HEK293 (cell line): Measurements from ENCODE around the gene PROCA1.
A peak's percentile ranks its signal among the peaks of the same experiment; 100 is the strongest.

Experiments used
- BCL11B ChIP-seq: fragments of 450-650 bp; formaldehyde crosslinking; IDR thresholded peaks from 2 replicates; pipeline ENCODE4 v1.5.1; 2016; ENCODE audit warnings: low read depth, missing biosample characterization, missing genetic modification characterization
- HOXC10 ChIP-seq: sonication (generic); formaldehyde crosslinking; IDR thresholded peaks from 2 replicates; pipeline ENCODE4 v1.8.1; 2023; ENCODE audit warnings: mild to moderate bottlenecking, missing genetic modification reagents
- IKZF3 ChIP-seq: fragments of 450-650 bp; IDR thresholded peaks from 2 replicates; pipeline ENCODE4 v1.5.0; 2018; ENCODE audit warnings: missing biosample characterization, mild to moderate bottlenecking, missing genetic modification characterization, moderate library complexity
- KLF7 ChIP-seq: fragments of 450-650 bp; formaldehyde crosslinking; IDR thresholded peaks from 2 replicates; pipeline ENCODE4 v1.5.1; 2016; ENCODE audit warnings: missing biosample characterization, missing genetic modification characterization, borderline replicate concordance
- KLF8 ChIP-seq: fragments of 450-650 bp; formaldehyde crosslinking; IDR thresholded peaks from 2 replicates; pipeline ENCODE4 v1.5.1; 2016; ENCODE audit warnings: missing biosample characterization, missing genetic modification characterization
- MEIS1 ChIP-seq: sonication (generic); formaldehyde crosslinking; IDR thresholded peaks from 2 replicates; pipeline ENCODE4 v1.8.1; 2022; ENCODE audit warnings: missing genetic modification reagents, mild to moderate bottlenecking, borderline replicate concordance
- MYNN ChIP-seq: fragments of 450-650 bp; formaldehyde crosslinking; IDR thresholded peaks from 2 replicates; pipeline ENCODE4 v1.5.1; 2016; ENCODE audit warnings: missing biosample characterization, missing genetic modification characterization, borderline replicate concordance
- OSR2 ChIP-seq: fragments of 450-650 bp; formaldehyde crosslinking; IDR thresholded peaks from 2 replicates; pipeline ENCODE4 v1.5.1; 2016; ENCODE audit warnings: missing biosample characterization, missing genetic modification characterization
- RBAK ChIP-seq: fragments of 450-650 bp; formaldehyde crosslinking; IDR thresholded peaks from 2 replicates; pipeline ENCODE4 v1.5.1; 2016; ENCODE audit warnings: missing biosample characterization, missing genetic modification characterization
- ZBTB1 ChIP-seq: fragments of 450-650 bp; formaldehyde crosslinking; IDR thresholded peaks from 2 replicates; pipeline ENCODE4 v1.5.1; 2016; ENCODE audit warnings: missing biosample characterization, missing genetic modification characterization
- ZBTB20 ChIP-seq: fragments of 450-650 bp; formaldehyde crosslinking; IDR thresholded peaks from 2 replicates; pipeline ENCODE4 v1.5.1; 2016; ENCODE audit warnings: missing biosample characterization, missing genetic modification characterization
- ZBTB44 ChIP-seq: fragments of 450-650 bp; IDR thresholded peaks from 2 replicates; pipeline ENCODE4 v1.5.1; 2018; ENCODE audit warnings: missing biosample characterization, mild to moderate bottlenecking, missing genetic modification characterization
- ZEB2 ChIP-seq: fragments of 450-650 bp; formaldehyde crosslinking; IDR thresholded peaks from 2 replicates; pipeline ENCODE4 v1.5.1; 2016; ENCODE audit warnings: missing biosample characterization, missing genetic modification characterization
- ZNF112 ChIP-seq: fragments of 450-650 bp; formaldehyde crosslinking; IDR thresholded peaks from 2 replicates; pipeline ENCODE4 v1.5.0; 2017; ENCODE audit warnings: missing biosample characterization, missing genetic modification characterization
- ZNF121 ChIP-seq: fragments of 450-650 bp; formaldehyde crosslinking; IDR thresholded peaks from 2 replicates; pipeline ENCODE4 v1.5.1; 2016; ENCODE audit warnings: missing biosample characterization, missing genetic modification characterization
- ZNF138 ChIP-seq: fragments of 450-650 bp; formaldehyde crosslinking; IDR thresholded peaks from 2 replicates; pipeline ENCODE4 v1.5.1; 2016; ENCODE audit warnings: missing biosample characterization, missing genetic modification characterization, borderline replicate concordance
- ZNF266 ChIP-seq: fragments of 450-650 bp; formaldehyde crosslinking; IDR thresholded peaks from 2 replicates; pipeline ENCODE4 v1.5.1; 2016; ENCODE audit warnings: missing biosample characterization, missing genetic modification characterization, low read depth
- ZNF274 ChIP-seq, 2 experiments: fragments of 200-500 bp in 1 of 2; fragments of 450-650 bp in 1 of 2; sonication (Bioruptor generic) in 1 of 2; formaldehyde crosslinking in 1 of 2; IDR thresholded peaks; 2 replicates each; pipeline versions ENCODE4 v1.5.1 to v1.6.1; 2014 to 2016; ENCODE audit warnings: borderline replicate concordance in 1 of 2, inconsistent platforms in 1 of 2, low read length in 1 of 2, missing biosample characterization in 1 of 2, missing genetic modification characterization in 1 of 2
- ZNF354C ChIP-seq: fragments of 450-650 bp; formaldehyde crosslinking; IDR thresholded peaks from 2 replicates; pipeline ENCODE4 v1.5.1; 2016; ENCODE audit warnings: missing biosample characterization, missing genetic modification characterization, low read depth, borderline replicate concordance
- ZNF423 ChIP-seq: fragments of 450-650 bp; formaldehyde crosslinking; IDR thresholded peaks from 2 replicates; pipeline ENCODE4 v1.5.1; 2016; ENCODE audit warnings: missing biosample characterization, missing genetic modification characterization
- ZNF473 ChIP-seq: fragments of 450-650 bp; formaldehyde crosslinking; IDR thresholded peaks from 2 replicates; pipeline ENCODE4 v1.5.1; 2017; ENCODE audit warnings: missing biosample characterization, missing genetic modification characterization
- ZNF530 ChIP-seq: fragments of 450-650 bp; formaldehyde crosslinking; IDR thresholded peaks from 2 replicates; pipeline ENCODE4 v1.5.1; 2016; ENCODE audit warnings: low read depth, missing biosample characterization, missing genetic modification characterization
- ZNF560 ChIP-seq: fragments of 450-650 bp; formaldehyde crosslinking; IDR thresholded peaks from 2 replicates; pipeline ENCODE4 v1.5.1; 2017; ENCODE audit warnings: missing biosample characterization, missing genetic modification characterization, borderline replicate concordance
- ZNF596 ChIP-seq: fragments of 450-650 bp; IDR thresholded peaks from 2 replicates; pipeline ENCODE4 v1.5.0; 2018; ENCODE audit warnings: missing biosample characterization, mild to moderate bottlenecking, missing genetic modification characterization, moderate library complexity
- ZNF623 ChIP-seq: fragments of 450-650 bp; formaldehyde crosslinking; IDR thresholded peaks from 2 replicates; pipeline ENCODE4 v1.5.1; 2016; ENCODE audit warnings: missing biosample characterization, missing genetic modification characterization
- ZNF624 ChIP-seq: fragments of 450-650 bp; formaldehyde crosslinking; IDR thresholded peaks from 2 replicates; pipeline ENCODE4 v1.5.1; 2017; ENCODE audit warnings: missing biosample characterization, missing genetic modification characterization
- ZNF626 ChIP-seq: fragments of 450-650 bp; sonication (Bioruptor Pico); formaldehyde crosslinking; IDR thresholded peaks from 2 replicates; pipeline ENCODE4 v1.5.1; 2018; ENCODE audit warnings: missing biosample characterization, missing genetic modification characterization, inconsistent platforms
- ZNF692 ChIP-seq: fragments of 450-650 bp; formaldehyde crosslinking; IDR thresholded peaks from 2 replicates; pipeline ENCODE4 v1.5.1; 2016; ENCODE audit warnings: missing biosample characterization, missing genetic modification characterization
- ZNF785 ChIP-seq: fragments of 450-650 bp; formaldehyde crosslinking; IDR thresholded peaks from 2 replicates; pipeline ENCODE4 v1.5.1; 2016; ENCODE audit warnings: missing biosample characterization, missing genetic modification characterization
- ZNF792 ChIP-seq: fragments of 450-650 bp; formaldehyde crosslinking; IDR thresholded peaks from 2 replicates; pipeline ENCODE4 v1.5.1; 2016; ENCODE audit warnings: missing biosample characterization, missing genetic modification characterization
- TF ChIP-seq, protein P1 (sequence below): fragments of 450-650 bp; formaldehyde crosslinking; conservative IDR thresholded peaks from 2 replicates; pipeline ENCODE4 v1.5.1; 2016; ENCODE audit warnings: low read depth, missing biosample characterization, missing genetic modification characterization
- TF ChIP-seq, protein P2 (sequence below): fragments of 450-650 bp; formaldehyde crosslinking; IDR thresholded peaks from 2 replicates; pipeline ENCODE4 v1.5.1; 2016; ENCODE audit warnings: missing biosample characterization, missing genetic modification characterization, borderline replicate concordance

The PROCA1 gene

DNA sequence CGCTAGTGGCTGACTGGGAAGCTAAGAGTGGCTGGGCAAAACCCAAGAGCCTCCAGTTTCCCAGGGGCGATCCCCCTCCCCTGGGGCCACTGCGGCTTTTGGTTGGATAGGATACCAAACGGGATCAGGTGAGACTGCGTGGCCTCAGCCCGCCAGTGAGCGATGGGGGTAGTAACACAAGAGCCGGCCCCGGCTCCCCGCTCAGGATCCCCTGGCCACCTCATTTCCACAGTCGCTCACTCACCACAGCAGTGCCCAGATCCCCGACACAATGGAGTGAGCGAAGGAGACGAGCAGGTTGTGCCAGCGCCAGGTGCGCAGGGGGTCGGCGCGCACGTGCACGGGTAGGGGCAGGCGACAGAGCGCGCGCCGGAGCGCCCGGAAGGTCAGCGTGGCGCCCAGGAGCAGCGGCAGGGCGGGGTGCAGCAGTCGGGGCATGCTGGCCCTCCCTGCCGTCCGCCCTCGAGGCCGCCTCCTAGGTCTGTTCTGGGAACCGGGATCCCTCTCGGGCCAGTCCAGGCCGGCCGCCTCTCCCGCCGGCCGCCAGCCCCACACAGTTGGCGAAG is 14.1 kb upstream of the PROCA1 start (continued):
- TF ChIP-seq MEIS1 (CRISPR knock-in tag) (no peak), ZNF112 (tag by site-specific recombination) (no peak), RBAK (tag by site-specific recombination) (no peak), ZBTB1 (0 out of 2 replicates have a peak, but pooled peaks have one; percentile 73), ZBTB44 (tag by site-specific recombination) (no peak), ZNF266 (tag by site-specific recombination) (no peak), ZNF138 (tag by site-specific recombination) (no peak), ZNF530 (tag by site-specific recombination) (no peak), ZNF792 (tag by site-specific recombination) (no peak), ZNF624 (no peak), ZNF473 (tag by site-specific recombination) (no peak), ZEB2 (tag by site-specific recombination) (peak; percentile 92), MYNN (tag by site-specific recombination) (0 out of 2 replicates have a peak, but pooled peaks have one; percentile 17), ZNF626 (tag by site-specific recombination) (no peak), KLF8 (peak; percentile 85), ZBTB20 (tag by site-specific recombination) (peak; percentile 87), ZNF560 (tag by site-specific recombination) (no peak), ZNF423 (tag by site-specific recombination) (peak; percentile 99), ZNF692 (tag by site-specific recombination) (peak; percentile 66), IKZF3 (peak; percentile 91), ZNF596 (tag by site-specific recombination) (no peak), BCL11B (tag by site-specific recombination) (peak; percentile 33; the same call in 1 of the 2 replicates), ZNF623 (tag by site-specific recombination) (peak; percentile 5; the same call in 1 of the 2 replicates), ZNF121 (tag by site-specific recombination) (peak; percentile 76; the same call in 1 of the 2 replicates), ZNF354C (tag by site-specific recombination) (no peak), OSR2 (tag by site-specific recombination) (peak; percentile 51), HOXC10 (no peak), KLF7 (peak; percentile 35; the same call in 1 of the 2 replicates), ZNF274 (IDR thresholded peaks at IDR 0.05; ENCODE audit: low read length) (no peak), ZNF274 (tag by site-specific recombination; IDR thresholded peaks at IDR 0.05; ENCODE audit: borderline replicate concordance) (no peak), ZNF785 (peak; percentile 58; the same call in 1 of the 2 replicates)
- TF ChIP-seq, protein P1, sequence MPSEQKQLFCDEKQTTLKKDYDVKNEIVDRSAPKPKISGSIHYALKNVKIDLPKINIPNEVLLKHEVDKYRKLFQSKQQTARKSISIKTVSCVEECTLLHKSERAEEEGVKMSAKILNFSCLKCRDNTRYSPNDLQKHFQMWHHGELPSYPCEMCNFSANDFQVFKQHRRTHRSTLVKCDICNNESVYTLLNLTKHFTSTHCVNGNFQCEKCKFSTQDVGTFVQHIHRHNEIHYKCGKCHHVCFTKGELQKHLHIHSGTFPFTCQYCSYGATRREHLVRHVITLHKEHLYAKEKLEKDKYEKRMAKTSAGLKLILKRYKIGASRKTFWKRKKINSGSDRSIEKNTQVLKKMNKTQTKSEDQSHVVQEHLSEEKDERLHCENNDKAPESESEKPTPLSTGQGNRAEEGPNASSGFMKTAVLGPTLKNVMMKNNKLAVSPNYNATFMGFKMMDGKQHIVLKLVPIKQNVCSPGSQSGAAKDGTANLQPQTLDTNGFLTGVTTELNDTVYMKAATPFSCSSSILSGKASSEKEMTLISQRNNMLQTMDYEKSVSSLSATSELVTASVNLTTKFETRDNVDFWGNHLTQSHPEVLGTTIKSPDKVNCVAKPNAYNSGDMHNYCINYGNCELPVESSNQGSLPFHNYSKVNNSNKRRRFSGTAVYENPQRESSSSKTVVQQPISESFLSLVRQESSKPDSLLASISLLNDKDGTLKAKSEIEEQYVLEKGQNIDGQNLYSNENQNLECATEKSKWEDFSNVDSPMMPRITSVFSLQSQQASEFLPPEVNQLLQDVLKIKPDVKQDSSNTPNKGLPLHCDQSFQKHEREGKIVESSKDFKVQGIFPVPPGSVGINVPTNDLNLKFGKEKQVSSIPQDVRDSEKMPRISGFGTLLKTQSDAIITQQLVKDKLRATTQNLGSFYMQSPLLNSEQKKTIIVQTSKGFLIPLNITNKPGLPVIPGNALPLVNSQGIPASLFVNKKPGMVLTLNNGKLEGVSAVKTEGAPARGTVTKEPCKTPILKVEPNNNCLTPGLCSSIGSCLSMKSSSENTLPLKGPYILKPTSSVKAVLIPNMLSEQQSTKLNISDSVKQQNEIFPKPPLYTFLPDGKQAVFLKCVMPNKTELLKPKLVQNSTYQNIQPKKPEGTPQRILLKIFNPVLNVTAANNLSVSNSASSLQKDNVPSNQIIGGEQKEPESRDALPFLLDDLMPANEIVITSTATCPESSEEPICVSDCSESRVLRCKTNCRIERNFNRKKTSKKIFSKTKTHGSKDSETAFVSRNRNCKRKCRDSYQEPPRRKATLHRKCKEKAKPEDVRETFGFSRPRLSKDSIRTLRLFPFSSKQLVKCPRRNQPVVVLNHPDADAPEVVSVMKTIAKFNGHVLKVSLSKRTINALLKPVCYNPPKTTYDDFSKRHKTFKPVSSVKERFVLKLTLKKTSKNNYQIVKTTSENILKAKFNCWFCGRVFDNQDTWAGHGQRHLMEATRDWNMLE = no peak
- TF ChIP-seq, protein P2, sequence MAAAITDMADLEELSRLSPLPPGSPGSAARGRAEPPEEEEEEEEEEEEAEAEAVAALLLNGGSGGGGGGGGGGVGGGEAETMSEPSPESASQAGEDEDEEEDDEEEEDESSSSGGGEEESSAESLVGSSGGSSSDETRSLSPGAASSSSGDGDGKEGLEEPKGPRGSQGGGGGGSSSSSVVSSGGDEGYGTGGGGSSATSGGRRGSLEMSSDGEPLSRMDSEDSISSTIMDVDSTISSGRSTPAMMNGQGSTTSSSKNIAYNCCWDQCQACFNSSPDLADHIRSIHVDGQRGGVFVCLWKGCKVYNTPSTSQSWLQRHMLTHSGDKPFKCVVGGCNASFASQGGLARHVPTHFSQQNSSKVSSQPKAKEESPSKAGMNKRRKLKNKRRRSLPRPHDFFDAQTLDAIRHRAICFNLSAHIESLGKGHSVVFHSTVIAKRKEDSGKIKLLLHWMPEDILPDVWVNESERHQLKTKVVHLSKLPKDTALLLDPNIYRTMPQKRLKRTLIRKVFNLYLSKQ (tag by site-specific recombination) = no peak
